ENCODE data around the gene CCDC192.

DNA sequence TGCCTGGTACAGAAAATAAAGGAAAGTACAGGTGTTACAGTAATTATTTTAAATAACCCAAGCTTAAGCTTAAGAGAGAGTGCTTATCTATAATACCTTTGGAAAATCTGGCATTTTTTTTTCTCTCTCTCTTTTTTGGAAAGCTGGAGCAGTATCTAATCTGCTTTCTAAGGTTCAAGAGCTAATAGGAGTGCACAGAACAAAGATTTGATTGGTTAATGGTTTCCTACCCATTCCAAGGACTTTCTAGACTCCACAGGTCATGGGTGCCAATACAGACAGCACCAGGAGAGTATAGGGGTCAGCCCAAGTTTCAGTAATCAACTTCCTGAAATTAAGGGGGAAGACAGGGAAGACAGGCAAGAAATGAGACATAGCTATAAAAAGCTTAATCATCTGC, 276.3 kb downstream of the CCDC192 start:
- TF ChIP-seq, protein P1, sequence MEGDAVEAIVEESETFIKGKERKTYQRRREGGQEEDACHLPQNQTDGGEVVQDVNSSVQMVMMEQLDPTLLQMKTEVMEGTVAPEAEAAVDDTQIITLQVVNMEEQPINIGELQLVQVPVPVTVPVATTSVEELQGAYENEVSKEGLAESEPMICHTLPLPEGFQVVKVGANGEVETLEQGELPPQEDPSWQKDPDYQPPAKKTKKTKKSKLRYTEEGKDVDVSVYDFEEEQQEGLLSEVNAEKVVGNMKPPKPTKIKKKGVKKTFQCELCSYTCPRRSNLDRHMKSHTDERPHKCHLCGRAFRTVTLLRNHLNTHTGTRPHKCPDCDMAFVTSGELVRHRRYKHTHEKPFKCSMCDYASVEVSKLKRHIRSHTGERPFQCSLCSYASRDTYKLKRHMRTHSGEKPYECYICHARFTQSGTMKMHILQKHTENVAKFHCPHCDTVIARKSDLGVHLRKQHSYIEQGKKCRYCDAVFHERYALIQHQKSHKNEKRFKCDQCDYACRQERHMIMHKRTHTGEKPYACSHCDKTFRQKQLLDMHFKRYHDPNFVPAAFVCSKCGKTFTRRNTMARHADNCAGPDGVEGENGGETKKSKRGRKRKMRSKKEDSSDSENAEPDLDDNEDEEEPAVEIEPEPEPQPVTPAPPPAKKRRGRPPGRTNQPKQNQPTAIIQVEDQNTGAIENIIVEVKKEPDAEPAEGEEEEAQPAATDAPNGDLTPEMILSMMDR (IDR thresholded peaks at IDR 0.05) = no peak
- TF ChIP-seq POLR2A (IDR thresholded peaks at IDR 0.05) = no peak
